ENCODE data around the gene QRICH2.

- TF ChIP-seq, protein P1, sequence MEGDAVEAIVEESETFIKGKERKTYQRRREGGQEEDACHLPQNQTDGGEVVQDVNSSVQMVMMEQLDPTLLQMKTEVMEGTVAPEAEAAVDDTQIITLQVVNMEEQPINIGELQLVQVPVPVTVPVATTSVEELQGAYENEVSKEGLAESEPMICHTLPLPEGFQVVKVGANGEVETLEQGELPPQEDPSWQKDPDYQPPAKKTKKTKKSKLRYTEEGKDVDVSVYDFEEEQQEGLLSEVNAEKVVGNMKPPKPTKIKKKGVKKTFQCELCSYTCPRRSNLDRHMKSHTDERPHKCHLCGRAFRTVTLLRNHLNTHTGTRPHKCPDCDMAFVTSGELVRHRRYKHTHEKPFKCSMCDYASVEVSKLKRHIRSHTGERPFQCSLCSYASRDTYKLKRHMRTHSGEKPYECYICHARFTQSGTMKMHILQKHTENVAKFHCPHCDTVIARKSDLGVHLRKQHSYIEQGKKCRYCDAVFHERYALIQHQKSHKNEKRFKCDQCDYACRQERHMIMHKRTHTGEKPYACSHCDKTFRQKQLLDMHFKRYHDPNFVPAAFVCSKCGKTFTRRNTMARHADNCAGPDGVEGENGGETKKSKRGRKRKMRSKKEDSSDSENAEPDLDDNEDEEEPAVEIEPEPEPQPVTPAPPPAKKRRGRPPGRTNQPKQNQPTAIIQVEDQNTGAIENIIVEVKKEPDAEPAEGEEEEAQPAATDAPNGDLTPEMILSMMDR (IDR thresholded peaks at IDR 0.05) = no peak
- TF ChIP-seq POLR2A (IDR thresholded peaks at IDR 0.05) = no peak
These were observed 48.9 kb upstream of the QRICH2 start for GRCh38 chr17:76356803-76357456.

Measured in Peyer's patch (tissue), 4 donors.